ENCODE measurements around the gene SPATA18. TPM values are rescaled to one million over a fixed set of nuclear protein-coding genes. Genes with fewer than 3 reads are reported as not detected.
A peak's percentile ranks its signal among the peaks of the same experiment; 100 is the strongest.

SPATA18 gene
- polyA plus RNA-seq, 1 donor from 2014 or later = 0.09 TPM

DNA sequence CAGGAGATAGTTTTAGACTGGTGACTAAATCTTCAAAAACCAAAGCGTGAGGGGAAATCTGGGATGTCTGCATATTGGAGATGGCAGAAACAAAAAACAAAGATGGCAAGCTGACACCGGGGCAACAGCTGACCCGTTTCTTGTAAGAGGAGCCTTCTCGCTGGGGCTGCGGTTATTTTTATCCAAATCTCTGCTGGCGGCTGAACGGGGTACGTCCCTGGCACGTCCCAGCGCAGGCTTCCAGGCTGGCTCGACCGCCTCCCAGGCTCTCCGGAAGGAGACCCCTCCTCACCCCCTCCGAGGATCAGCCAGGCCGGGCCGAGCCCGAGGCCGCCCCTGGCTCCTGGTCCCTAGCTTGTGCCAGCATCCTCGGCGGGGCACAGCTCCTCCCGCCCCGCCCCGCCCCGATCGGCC lies 13.4 kb upstream of the SPATA18 start:
- Histone ChIP-seq H3K36me3 (ENCODE audit: insufficient read depth, low read length) (no peaks in the 10 kb centered on the region), H4K20me1 (ENCODE audit: insufficient read depth) (no peaks in the 10 kb centered on the region), H3K4me3 (ENCODE audit: low read length) (peak overlapping the region; percentile 80), H3K9ac (ENCODE audit: low read length) (peak overlapping the region; percentile 84), H2AFZ (ENCODE audit: low read depth, low read length) (peak overlapping the region; percentile 70), H3K79me2 (replicated peaks; ENCODE audit: insufficient read depth, low read length) (peaks cover 43% of the 10 kb centered on the region), H3K9me3 (ENCODE audit: low read length) (no peaks in the 10 kb centered on the region), H3K9me2 (ENCODE audit: insufficient read depth, low read length) (no peaks in the 10 kb centered on the region), H3K4me2 (ENCODE audit: low read length) (peak overlapping the region; percentile 81), H3K27me3 (ENCODE audit: insufficient read depth, low read depth, low read length) (no peaks in the 10 kb centered on the region), H3F3A (ENCODE audit: insufficient read depth, low read length, poor library complexity, severe bottlenecking) (no peaks in the 10 kb centered on the region), H3K27ac (ENCODE audit: low read length) (peak overlapping the region; percentile 71)
- TF ChIP-seq EP300 (conservative IDR thresholded peaks at IDR 0.05; ENCODE audit: poor library complexity, severe bottlenecking) = no peak
- TF ChIP-seq TAF1 (IDR thresholded peaks at IDR 0.05; ENCODE audit: low read depth) = peak; percentile 24

DNA sequence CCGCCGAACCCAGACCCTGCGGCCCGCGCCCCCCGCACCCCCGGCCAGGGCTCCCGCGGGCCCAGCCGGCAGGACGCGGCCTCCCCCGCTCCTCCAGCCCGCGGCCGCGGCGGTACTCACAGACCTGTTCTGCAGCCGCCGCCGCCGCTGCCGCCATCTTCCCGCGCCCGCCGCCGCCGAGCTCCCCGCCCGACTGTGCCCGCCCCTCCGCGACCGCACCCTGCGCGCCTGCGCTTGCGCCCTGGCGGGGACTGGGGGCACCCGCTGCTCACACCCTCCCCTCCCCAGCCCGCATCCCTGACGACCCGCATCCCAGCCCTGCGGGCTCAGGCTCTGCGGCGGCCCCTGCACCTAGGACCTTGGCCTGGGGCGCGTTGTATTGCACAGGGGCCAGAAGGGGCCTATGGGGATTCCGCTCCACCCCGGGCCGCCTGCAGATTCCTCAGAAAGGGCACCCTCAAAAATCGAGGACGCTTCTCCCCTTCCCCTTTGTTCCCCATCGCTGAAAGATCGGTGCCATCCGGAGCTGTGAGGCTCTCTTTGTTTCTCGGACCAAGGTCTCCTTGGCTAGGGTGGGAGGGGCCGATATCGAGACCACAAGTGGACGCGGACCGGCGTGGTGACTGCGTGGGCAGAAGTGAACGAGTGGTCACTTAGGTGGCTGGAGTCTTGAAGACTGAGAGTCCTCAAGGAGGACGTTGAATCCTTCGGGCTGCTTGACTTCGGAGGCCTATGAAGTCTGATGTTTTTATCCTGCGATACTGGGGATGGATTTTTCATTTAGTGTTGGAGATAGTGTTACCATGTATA lies 12.8 kb upstream of the SPATA18 start, which contains the start of gene SGCB:
SGCB (minus strand) TSS at position 197 of the 810 bp plus-strand sequence; CDS start at position 157, 40 bp downstream.
- Histone ChIP-seq H3K4me3 (ENCODE audit: low read length) (peak within 1 kb of the TSS; percentile 80), H3K9me3 (ENCODE audit: low read length) (no peaks in the 10 kb centered on the region), H3K36me3 (ENCODE audit: insufficient read depth, low read length) (no peaks in the 10 kb centered on the region), H3F3A (ENCODE audit: insufficient read depth, low read length, poor library complexity, severe bottlenecking) (no peaks in the 10 kb centered on the region), H3K27ac (ENCODE audit: low read length) (peak within 1 kb of the TSS; percentile 84), H3K27me3 (ENCODE audit: insufficient read depth, low read depth, low read length) (no peaks in the 10 kb centered on the region), H3K9ac (ENCODE audit: low read length) (peak within 1 kb of the TSS; percentile 84), H3K9me2 (ENCODE audit: insufficient read depth, low read length) (no peaks in the 10 kb centered on the region), H3K4me2 (ENCODE audit: low read length) (peak within 1 kb of the TSS; percentile 81), H2AFZ (ENCODE audit: low read depth, low read length) (peak within 1 kb of the TSS; percentile 99), H4K20me1 (ENCODE audit: insufficient read depth) (no peaks in the 10 kb centered on the region), H3K79me2 (replicated peaks; ENCODE audit: insufficient read depth, low read length) (peaks cover 43% of the 10 kb centered on the region)
- TF ChIP-seq EP300 (conservative IDR thresholded peaks at IDR 0.05; ENCODE audit: poor library complexity, severe bottlenecking) = peak; percentile 17
- TF ChIP-seq POLR2AphosphoS5 (IDR thresholded peaks at IDR 0.05) = peak; percentile 88
- no peak for TF ChIP-seq MXI1 (conservative IDR thresholded peaks at IDR 0.05; ENCODE audit: poor library complexity, severe bottlenecking)
- TF ChIP-seq, protein P1, sequence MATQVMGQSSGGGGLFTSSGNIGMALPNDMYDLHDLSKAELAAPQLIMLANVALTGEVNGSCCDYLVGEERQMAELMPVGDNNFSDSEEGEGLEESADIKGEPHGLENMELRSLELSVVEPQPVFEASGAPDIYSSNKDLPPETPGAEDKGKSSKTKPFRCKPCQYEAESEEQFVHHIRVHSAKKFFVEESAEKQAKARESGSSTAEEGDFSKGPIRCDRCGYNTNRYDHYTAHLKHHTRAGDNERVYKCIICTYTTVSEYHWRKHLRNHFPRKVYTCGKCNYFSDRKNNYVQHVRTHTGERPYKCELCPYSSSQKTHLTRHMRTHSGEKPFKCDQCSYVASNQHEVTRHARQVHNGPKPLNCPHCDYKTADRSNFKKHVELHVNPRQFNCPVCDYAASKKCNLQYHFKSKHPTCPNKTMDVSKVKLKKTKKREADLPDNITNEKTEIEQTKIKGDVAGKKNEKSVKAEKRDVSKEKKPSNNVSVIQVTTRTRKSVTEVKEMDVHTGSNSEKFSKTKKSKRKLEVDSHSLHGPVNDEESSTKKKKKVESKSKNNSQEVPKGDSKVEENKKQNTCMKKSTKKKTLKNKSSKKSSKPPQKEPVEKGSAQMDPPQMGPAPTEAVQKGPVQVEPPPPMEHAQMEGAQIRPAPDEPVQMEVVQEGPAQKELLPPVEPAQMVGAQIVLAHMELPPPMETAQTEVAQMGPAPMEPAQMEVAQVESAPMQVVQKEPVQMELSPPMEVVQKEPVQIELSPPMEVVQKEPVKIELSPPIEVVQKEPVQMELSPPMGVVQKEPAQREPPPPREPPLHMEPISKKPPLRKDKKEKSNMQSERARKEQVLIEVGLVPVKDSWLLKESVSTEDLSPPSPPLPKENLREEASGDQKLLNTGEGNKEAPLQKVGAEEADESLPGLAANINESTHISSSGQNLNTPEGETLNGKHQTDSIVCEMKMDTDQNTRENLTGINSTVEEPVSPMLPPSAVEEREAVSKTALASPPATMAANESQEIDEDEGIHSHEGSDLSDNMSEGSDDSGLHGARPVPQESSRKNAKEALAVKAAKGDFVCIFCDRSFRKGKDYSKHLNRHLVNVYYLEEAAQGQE (IDR thresholded peaks at IDR 0.05; ENCODE audit: borderline replicate concordance) = peak; percentile 36
- TF ChIP-seq SMC3 (conservative IDR thresholded peaks at IDR 0.05; ENCODE audit: poor library complexity) = no peak
- TF ChIP-seq, protein P2, sequence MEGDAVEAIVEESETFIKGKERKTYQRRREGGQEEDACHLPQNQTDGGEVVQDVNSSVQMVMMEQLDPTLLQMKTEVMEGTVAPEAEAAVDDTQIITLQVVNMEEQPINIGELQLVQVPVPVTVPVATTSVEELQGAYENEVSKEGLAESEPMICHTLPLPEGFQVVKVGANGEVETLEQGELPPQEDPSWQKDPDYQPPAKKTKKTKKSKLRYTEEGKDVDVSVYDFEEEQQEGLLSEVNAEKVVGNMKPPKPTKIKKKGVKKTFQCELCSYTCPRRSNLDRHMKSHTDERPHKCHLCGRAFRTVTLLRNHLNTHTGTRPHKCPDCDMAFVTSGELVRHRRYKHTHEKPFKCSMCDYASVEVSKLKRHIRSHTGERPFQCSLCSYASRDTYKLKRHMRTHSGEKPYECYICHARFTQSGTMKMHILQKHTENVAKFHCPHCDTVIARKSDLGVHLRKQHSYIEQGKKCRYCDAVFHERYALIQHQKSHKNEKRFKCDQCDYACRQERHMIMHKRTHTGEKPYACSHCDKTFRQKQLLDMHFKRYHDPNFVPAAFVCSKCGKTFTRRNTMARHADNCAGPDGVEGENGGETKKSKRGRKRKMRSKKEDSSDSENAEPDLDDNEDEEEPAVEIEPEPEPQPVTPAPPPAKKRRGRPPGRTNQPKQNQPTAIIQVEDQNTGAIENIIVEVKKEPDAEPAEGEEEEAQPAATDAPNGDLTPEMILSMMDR (IDR thresholded peaks at IDR 0.05; ENCODE audit: poor library complexity, severe bottlenecking) = no peak
- TF ChIP-seq RAD21 (conservative IDR thresholded peaks at IDR 0.05) = no peak
- TF ChIP-seq TAF1 (IDR thresholded peaks at IDR 0.05; ENCODE audit: low read depth) = peak; percentile 80
- no peak for TF ChIP-seq EZH2 (IDR thresholded peaks at IDR 0.05; ENCODE audit: borderline replicate concordance, insufficient read depth, low read length, poor library complexity, severe bottlenecking)

Data from neural cell (in vitro differentiated cells).